GM20000 (cell line): Measurements from ENCODE around the gene PCGF5.

ENCODE experiments used
- DNase-seq: peaks from one replicate; pipeline ENCODE4 v3.0.0; 2012; ENCODE audit warnings: low spot score
- TF ChIP-seq, protein P1 (sequence below): IDR thresholded peaks from 2 replicates; pipeline ENCODE4 v1.5.1; 2012; ENCODE audit warnings: mild to moderate bottlenecking, control low read depth; ENCODE audit errors: extremely low read depth, missing control alignments

Gene PCGF5

DNA sequence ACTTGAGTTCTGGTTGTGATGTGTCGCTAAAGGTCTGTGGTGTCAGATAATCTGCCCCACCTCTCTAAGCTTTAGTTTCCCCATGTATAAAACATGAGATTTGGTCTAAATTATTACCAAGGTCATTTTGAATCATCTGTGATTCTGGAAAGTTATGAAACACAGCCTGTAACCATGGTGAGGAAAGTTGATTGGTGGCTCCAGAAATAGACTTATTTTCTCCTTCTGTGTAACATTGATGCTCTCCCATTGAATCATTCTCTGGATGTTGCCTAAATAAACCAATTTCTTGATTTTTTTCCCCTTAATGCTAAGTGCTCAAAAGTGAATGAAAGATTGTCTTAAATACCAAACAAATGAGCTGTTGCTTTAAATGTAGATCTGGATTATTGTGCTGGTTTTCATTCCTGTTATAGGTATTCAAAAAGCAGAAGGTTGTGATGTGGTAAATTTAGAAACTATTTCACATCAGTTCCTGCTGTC is 30.0 kb upstream of the PCGF5 start:
- DNase-seq: no peak
- TF ChIP-seq, protein P1, sequence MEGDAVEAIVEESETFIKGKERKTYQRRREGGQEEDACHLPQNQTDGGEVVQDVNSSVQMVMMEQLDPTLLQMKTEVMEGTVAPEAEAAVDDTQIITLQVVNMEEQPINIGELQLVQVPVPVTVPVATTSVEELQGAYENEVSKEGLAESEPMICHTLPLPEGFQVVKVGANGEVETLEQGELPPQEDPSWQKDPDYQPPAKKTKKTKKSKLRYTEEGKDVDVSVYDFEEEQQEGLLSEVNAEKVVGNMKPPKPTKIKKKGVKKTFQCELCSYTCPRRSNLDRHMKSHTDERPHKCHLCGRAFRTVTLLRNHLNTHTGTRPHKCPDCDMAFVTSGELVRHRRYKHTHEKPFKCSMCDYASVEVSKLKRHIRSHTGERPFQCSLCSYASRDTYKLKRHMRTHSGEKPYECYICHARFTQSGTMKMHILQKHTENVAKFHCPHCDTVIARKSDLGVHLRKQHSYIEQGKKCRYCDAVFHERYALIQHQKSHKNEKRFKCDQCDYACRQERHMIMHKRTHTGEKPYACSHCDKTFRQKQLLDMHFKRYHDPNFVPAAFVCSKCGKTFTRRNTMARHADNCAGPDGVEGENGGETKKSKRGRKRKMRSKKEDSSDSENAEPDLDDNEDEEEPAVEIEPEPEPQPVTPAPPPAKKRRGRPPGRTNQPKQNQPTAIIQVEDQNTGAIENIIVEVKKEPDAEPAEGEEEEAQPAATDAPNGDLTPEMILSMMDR: no peak

- no peak for DNase-seq
- TF ChIP-seq, protein P1: no peak
Measured at GRCh38 chr10:91190876-91191583, 29.4 kb upstream of the PCGF5 start.

GRCh38 chr10:91191584-91191919 is 28.9 kb upstream of the PCGF5 start:
- TF ChIP-seq, protein P1: no peak
- no peak for DNase-seq

- DNase-seq: no peak
- TF ChIP-seq, protein P1: no peak
Measured at GRCh38 chr10:91194497-91195179, 25.8 kb upstream of the PCGF5 start.

- DNase-seq: no peak
- TF ChIP-seq, protein P1: no peak
Measured at GRCh38 chr10:91196268-91197048, 24.0 kb upstream of the PCGF5 start.

DNA sequence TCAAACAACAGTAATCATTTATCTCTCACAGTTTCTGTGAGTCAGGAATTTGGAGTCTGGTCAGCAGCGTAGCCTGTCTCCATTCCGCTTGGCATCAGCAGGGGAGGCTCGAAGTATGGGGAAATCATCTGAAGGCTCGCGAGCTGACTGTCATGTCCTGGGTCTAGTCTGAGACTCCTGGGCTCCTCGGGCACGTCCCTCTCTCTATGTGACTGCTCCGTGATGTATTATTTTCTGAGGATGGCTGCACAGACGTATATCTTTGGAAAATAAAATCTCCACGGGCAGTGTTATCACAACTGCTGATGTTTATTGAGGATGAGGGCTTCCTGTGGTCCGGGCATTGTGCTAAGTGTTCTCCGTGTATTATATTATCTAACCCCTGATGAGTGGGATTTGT is 23.3 kb upstream of the PCGF5 start:
- no peak for DNase-seq
- TF ChIP-seq, protein P1: no peak

- peak; percentile 64 for DNase-seq
Measured at GRCh38 chr10:91198781-91199180, 21.7 kb upstream of the PCGF5 start.

More at GRCh38 chr10:91198781-91199180, 21.7 kb upstream of the PCGF5 start:
- TF ChIP-seq, protein P1: no peak
